A673 (cell line): ENCODE results near the gene SPEG. TPM values are rescaled to one million over a fixed set of nuclear protein-coding genes. Genes with fewer than 3 reads are reported as not detected.

Source experiments
- BruUV-seq: library from RNA; stranded (reverse); fragments of 400-500 nt; replicated peaks from 2 replicates; lab custom pipeline; 2021; lab: Mats Ljungman, UMichigan
- CTCF ChIA-PET: fragments of 300-600 bp; sonication (Branson Sonifier 250); formaldehyde crosslinking; loops from one replicate; lab custom pipeline; 2022; ENCODE audit warnings: antibody characterized with exemption; lab: Charles Lee
- POLR2A ChIA-PET: fragments of 300-600 bp; sonication (Branson Sonifier 250); formaldehyde crosslinking; loops from one replicate; lab custom pipeline; 2022; ENCODE audit warnings: antibody characterized with exemption; ENCODE audit not compliant: low non-redundant PET; lab: Charles Lee
- DNase-seq: peaks from one replicate; pipeline ENCODE4 v3.0.0-alpha.2; 2015; ENCODE audit warnings: low spot score
- H3K27ac ChIP-seq: fragments of 200-600 bp; sonication (generic); 2 replicates; pipeline ENCODE4 v1.5.1; 2016; ENCODE audit warnings: mixed run types, low read depth, mild to moderate bottlenecking, mixed read lengths, antibody characterized with exemption, low read length; ENCODE audit not compliant: poor library complexity, severe bottlenecking
- H3K27me3 ChIP-seq: fragments of 200-600 bp; sonication (generic); replicated peaks from 2 replicates; pipeline ENCODE4 v1.6.1; 2017; ENCODE audit warnings: mixed run types, low read depth, mild to moderate bottlenecking, mixed read lengths, antibody characterized with exemption, low read length; ENCODE audit not compliant: insufficient read depth, poor library complexity
- H3K36me3 ChIP-seq: fragments of 200-600 bp; sonication (generic); 2 replicates; pipeline ENCODE4 v1.6.1; 2016; ENCODE audit warnings: mixed run types, mild to moderate bottlenecking, mixed read lengths, antibody characterized with exemption, low read length; ENCODE audit not compliant: insufficient read depth, poor library complexity, severe bottlenecking
- H3K4me1 ChIP-seq: fragments of 200-600 bp; sonication (generic); 2 replicates; pipeline ENCODE4 v1.6.1; 2017; ENCODE audit warnings: mixed run types, mild to moderate bottlenecking, mixed read lengths, antibody characterized with exemption, low read length; ENCODE audit not compliant: insufficient read depth, poor library complexity, severe bottlenecking
- H3K4me3 ChIP-seq: fragments of 200-600 bp; sonication (generic); 2 replicates; pipeline ENCODE4 v1.5.1; 2016; ENCODE audit warnings: low read depth, mixed run types, mild to moderate bottlenecking, mixed read lengths, low read length; ENCODE audit not compliant: poor library complexity, severe bottlenecking
- H3K9me3 ChIP-seq: fragments of 200-600 bp; sonication (generic); 2 replicates; pipeline ENCODE4 v1.6.1; 2016; ENCODE audit warnings: mixed run types, low read depth, mild to moderate bottlenecking, mixed read lengths, antibody characterized with exemption, low read length; ENCODE audit not compliant: poor library complexity, severe bottlenecking
- CTCF ChIP-seq: fragments of 300-800, 200-600 bp; sonication (generic); conservative IDR thresholded peaks from 2 replicates; pipeline ENCODE4 v1.5.1; 2017; ENCODE audit warnings: low read depth, mild to moderate bottlenecking, antibody characterized with exemption, low read length, moderate library complexity, mixed read lengths
- EZH2 ChIP-seq: fragments of 200-600 bp; sonication (generic); IDR thresholded peaks from 2 replicates; pipeline ENCODE4 v1.6.1; 2017; ENCODE audit warnings: borderline replicate concordance, low read depth, mild to moderate bottlenecking, mixed read lengths, antibody characterized with exemption, low read length; ENCODE audit not compliant: poor library complexity, severe bottlenecking
- intact Hi-C: fragments of 100-400 bp; cut with micrococcal nuclease; formaldehyde crosslinking; loops from one replicate; pipeline ENCODE4 v1.10.0; 2022; ENCODE audit not compliant: unreplicated experiment
- total RNA-seq: library from RNA; stranded (reverse); gene quantifications from 2 replicates; pipeline ENCODE4 v1.2.3, GENCODE V29; 2021

Gene SPEG
- total RNA-seq, 1 experiment from 2014 or later: 8.4 TPM

DNA sequence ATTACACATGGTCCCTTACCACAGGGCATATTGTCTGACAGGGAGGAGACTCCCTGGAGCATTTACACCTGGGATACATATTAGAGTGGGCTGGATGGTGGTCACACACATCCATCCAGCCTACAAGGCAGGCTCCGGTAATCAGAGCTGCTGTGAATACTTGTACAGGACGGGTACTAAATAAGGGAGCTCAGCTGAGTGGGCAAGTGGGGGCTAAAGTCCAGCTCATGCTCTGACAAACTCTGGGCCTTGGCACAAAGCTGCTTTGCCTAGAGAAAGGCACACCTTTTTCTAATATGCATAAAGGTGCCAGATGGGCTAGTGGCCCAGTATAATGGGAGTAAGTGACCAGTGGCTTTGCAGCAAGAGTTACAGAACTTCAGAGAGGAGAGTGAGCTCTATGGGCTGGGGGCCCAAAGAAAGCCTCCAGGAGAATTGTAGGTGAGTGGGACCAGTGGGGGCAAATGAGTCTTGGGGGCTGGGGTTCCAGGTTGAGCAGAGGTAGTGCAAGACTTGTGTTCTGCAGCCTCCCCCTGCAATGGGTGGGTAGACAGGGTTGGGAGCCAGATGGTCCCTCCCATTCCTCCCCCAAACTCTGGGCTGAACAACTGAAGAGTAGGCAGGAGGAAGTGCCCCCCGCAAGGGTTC is 110.8 kb downstream of the SPEG start:
- no TSS peak for BruUV-seq
- no peaks in the 10 kb centered on the region for H3K27me3 ChIP-seq
- H3K9me3 ChIP-seq: no peaks in the 10 kb centered on the region
- intact Hi-C loops: no loop called here
- no peak overlapping the region for H3K27ac ChIP-seq
- TF ChIP-seq EZH2: no peak
- ChIA-PET POLR2A (no interaction called here), CTCF (no interaction called here)
- H3K4me3 ChIP-seq: no peak overlapping the region
- H3K36me3 ChIP-seq: peaks cover 3% of the 10 kb centered on the region
- peaks cover 11% of the 10 kb centered on the region for H3K4me1 ChIP-seq
- DNase-seq: no peak

DNA sequence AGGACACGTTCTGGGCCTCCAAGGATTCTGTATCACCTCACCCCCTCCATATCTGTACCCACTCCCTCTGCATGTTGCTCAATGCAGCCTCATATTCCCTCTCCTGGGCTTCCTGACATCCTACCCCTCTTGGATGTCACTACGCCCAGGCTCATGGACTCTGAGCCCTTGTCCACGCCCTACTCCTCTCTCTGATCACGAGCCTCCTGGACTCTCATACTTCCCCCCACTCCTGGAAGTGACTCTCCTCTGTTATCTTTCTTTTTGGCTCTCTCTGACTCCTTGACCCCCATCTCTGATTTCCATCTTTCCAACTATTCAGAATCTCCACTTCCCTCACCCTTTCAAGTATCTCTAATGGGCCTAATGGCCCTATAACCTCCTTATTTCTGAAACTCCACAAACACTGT is 111.3 kb downstream of the SPEG start:
- no peaks in the 10 kb centered on the region for H3K36me3 ChIP-seq
- DNase-seq: no peak
- peaks cover 11% of the 10 kb centered on the region for H3K4me1 ChIP-seq
- CTCF ChIA-PET: no interaction called here
- no peak overlapping the region for H3K27ac ChIP-seq
- H3K27me3 ChIP-seq: no peaks in the 10 kb centered on the region
- no TSS peak for BruUV-seq
- TF ChIP-seq CTCF: no peak
- TF ChIP-seq EZH2: no peak
- POLR2A ChIA-PET: no interaction called here
- H3K9me3 ChIP-seq: no peaks in the 10 kb centered on the region
- intact Hi-C loops: no loop called here
- no peak overlapping the region for H3K4me3 ChIP-seq

- intact Hi-C loops: no loop called here
- Histone ChIP-seq H3K27me3 (no peaks in the 10 kb centered on the region), H3K36me3 (no peaks in the 10 kb centered on the region), H3K9me3 (no peaks in the 10 kb centered on the region), H3K4me3 (no peak overlapping the region), H3K4me1 (peaks cover 8% of the 10 kb centered on the region), H3K27ac (no peak overlapping the region)
- TF ChIP-seq EZH2: no peak
- ChIA-PET POLR2A (no interaction called here), CTCF (interaction anchor here (0.5 kb wide), 1 partner anchor 593 kb away, joined by 3 read pairs; no protein-coding TSS in a partner anchor)
- DNase-seq: no peak
- no TSS peak for BruUV-seq
These were observed 113.0 kb downstream of the SPEG start for GRCh38 chr2:219547621-219548020.

Other genes with a start within 250 kb of the SPEG start
- gene ZFAND2B, start 228.1 kb upstream of the SPEG start, total RNA-seq: 20.0 and 23.7 TPM in 2 replicates
- gene ABCB6, start 215.9 kb upstream of the SPEG start, total RNA-seq: 87.7 and 101 TPM in 2 replicates
- 50.0 and 55.6 TPM in 2 replicates for gene ATG9A, start 205.2 kb upstream of the SPEG start, total RNA-seq
- 30.6 and 39.1 TPM in 2 replicates for gene ANKZF1, start 205.0 kb upstream of the SPEG start, total RNA-seq
- 6.9 and 8.4 TPM in 2 replicates for gene GLB1L, start 189.4 kb upstream of the SPEG start, total RNA-seq
- 22.0 and 27.6 TPM in 2 replicates for gene STK16, start 189.4 kb upstream of the SPEG start, total RNA-seq
- not detected in 2 replicates for gene TUBA4B, start 181.6 kb upstream of the SPEG start, total RNA-seq
- gene TUBA4A, start 180.9 kb upstream of the SPEG start, total RNA-seq: 62.9 and 68.0 TPM in 2 replicates
- 24.4 and 24.6 TPM in 2 replicates for gene DNAJB2, start 155.5 kb upstream of the SPEG start, total RNA-seq
- 0.30 TPM in 1 of 2 replicates, not detected in the other for gene PTPRN, start 125.4 kb upstream of the SPEG start, total RNA-seq
- gene RESP18, start 102.1 kb upstream of the SPEG start, total RNA-seq: not detected in 2 replicates
- 69.2 and 83.0 TPM in 2 replicates for gene DNPEP, start 46.9 kb upstream of the SPEG start, total RNA-seq
- gene DES, start 16.5 kb upstream of the SPEG start, total RNA-seq: not detected in 2 replicates
- gene GMPPA, start 64.0 kb downstream of the SPEG start, total RNA-seq: 32.1 and 45.8 TPM in 2 replicates
- 0.45 and 1.2 TPM in 2 replicates for gene ASIC4, start 79.6 kb downstream of the SPEG start, total RNA-seq
- gene CHPF, start 109.0 kb downstream of the SPEG start, total RNA-seq: 13.8 and 15.8 TPM in 2 replicates
- gene TMEM198, start 109.2 kb downstream of the SPEG start, total RNA-seq: 4.6 and 7.6 TPM in 2 replicates
- gene OBSL1, start 136.7 kb downstream of the SPEG start, total RNA-seq: 23.1 and 46.6 TPM in 2 replicates
- 0.70 TPM in 1 of 2 replicates, not detected in the other for gene INHA, start 137.5 kb downstream of the SPEG start, total RNA-seq
- 35.6 and 43.9 TPM in 2 replicates for gene STK11IP, start 163.0 kb downstream of the SPEG start, total RNA-seq
- 0.52 and 1.5 TPM in 2 replicates for gene SLC4A3, start 192.8 kb downstream of the SPEG start, total RNA-seq